Type B pancreatic cell (in vitro differentiated cells): ENCODE results near the gene RANBP3. TPM values are rescaled to one million over a fixed set of nuclear protein-coding genes. Genes with fewer than 3 reads are reported as not detected.

Source experiments
- DNase-seq: peaks from one replicate; pipeline ENCODE4 v3.0.0; 2021; ENCODE audit warnings: mixed read lengths; ENCODE audit not compliant: unreplicated experiment; ENCODE audit errors: extremely low spot score
- H3K27ac Mint-ChIP-seq: 2 replicates; pipeline ENCODE4 v1.8.0; 2021; ENCODE audit warnings: mild to moderate bottlenecking, mixed read lengths
- H3K27me3 Mint-ChIP-seq: 2 replicates; pipeline ENCODE4 v1.8.0; 2021; ENCODE audit warnings: mixed read lengths
- H3K36me3 Mint-ChIP-seq: 2 replicates; pipeline ENCODE4 v1.8.0; 2021; ENCODE audit warnings: mixed read lengths
- H3K4me1 Mint-ChIP-seq: one replicate; pipeline ENCODE4 v1.8.0; 2021; ENCODE audit warnings: mixed read lengths; ENCODE audit not compliant: unreplicated experiment
- H3K4me3 Mint-ChIP-seq: 2 replicates; pipeline ENCODE4 v1.8.0; 2021; ENCODE audit warnings: mild to moderate bottlenecking, mixed read lengths
- H3K9me3 Mint-ChIP-seq: 2 replicates; pipeline ENCODE4 v1.8.0; 2021; ENCODE audit warnings: mixed read lengths
- total RNA-seq: library from RNA; stranded (reverse); gene quantifications from 2 replicates; pipeline ENCODE4 v1.2.1, GENCODE V29; 2021; ENCODE audit warnings: low replicate concordance
- TF ChIP-seq, protein P1 (sequence below): fragments of 200-600 bp; sonication (generic); conservative IDR thresholded peaks from 2 replicates; pipeline ENCODE4 v1.5.0; 2021; ENCODE audit warnings: antibody characterized with exemption, mild to moderate bottlenecking

Gene RANBP3
- total RNA-seq, 1 donor from 2014 or later: 92.4 TPM

DNA sequence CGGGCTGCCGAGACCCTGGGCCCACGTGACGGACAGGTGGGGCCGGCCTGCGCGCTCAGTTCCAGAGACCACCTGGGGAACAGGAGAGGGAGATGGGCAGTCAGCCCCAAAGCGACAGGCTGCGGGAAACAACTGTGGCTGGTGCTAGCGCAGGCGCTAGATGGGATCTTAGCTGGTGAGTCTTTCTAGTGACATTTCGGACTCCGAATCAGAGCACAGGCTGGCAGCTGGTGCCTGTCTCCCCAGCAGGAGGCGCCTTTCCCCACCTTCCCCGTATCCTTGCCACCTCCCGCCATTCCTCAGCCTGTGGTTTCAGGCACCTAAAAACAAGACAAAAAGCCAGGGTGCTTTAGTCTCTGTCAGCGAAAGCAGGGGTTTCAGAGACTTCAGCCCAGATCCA lies 19.4 kb upstream of the RANBP3 start:
- TF ChIP-seq, protein P1, sequence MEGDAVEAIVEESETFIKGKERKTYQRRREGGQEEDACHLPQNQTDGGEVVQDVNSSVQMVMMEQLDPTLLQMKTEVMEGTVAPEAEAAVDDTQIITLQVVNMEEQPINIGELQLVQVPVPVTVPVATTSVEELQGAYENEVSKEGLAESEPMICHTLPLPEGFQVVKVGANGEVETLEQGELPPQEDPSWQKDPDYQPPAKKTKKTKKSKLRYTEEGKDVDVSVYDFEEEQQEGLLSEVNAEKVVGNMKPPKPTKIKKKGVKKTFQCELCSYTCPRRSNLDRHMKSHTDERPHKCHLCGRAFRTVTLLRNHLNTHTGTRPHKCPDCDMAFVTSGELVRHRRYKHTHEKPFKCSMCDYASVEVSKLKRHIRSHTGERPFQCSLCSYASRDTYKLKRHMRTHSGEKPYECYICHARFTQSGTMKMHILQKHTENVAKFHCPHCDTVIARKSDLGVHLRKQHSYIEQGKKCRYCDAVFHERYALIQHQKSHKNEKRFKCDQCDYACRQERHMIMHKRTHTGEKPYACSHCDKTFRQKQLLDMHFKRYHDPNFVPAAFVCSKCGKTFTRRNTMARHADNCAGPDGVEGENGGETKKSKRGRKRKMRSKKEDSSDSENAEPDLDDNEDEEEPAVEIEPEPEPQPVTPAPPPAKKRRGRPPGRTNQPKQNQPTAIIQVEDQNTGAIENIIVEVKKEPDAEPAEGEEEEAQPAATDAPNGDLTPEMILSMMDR: peak; percentile 39
- H3K4me1 Mint-ChIP-seq: peaks cover 13% of the 10 kb centered on the region
- no peak for DNase-seq
- H3K27me3 Mint-ChIP-seq: no peaks in the 10 kb centered on the region
- H3K9me3 Mint-ChIP-seq: no peaks in the 10 kb centered on the region
- H3K4me3 Mint-ChIP-seq: no peak overlapping the region
- H3K36me3 Mint-ChIP-seq: peaks cover 8% of the 10 kb centered on the region
- no peak overlapping the region for H3K27ac Mint-ChIP-seq

DNA sequence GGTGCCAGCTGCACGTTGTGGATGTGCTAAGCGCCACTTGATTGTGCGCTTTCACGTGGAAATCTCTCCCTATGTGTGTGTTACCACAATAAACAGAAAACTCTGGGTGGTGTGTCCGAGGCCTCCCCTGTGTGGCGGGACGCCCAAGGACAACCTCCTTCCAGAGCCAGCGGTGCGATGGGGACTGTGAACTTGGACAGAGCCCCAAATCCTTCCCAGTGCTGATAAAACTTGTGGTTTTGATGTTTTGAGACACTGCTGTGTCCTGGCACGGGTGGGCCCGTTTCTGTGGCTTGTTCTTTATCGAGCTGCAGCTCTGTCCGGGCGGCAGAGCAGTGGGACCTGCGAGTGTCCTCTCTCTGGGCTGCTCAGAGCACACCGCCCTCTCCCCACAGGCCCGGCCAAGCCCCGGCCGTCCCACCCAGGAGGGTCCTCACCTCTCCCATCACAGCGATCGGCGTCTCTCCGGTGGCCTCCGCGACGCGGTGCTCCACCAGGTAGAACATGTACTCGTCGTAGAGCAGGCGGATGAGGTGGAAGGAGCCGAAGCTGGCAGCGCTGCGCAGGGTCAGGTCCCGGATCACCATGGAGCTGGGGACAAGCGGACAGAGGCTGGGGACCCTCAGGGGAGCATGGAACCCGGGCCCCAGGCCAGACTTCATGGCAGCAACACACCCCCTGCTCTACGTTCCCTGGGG lies 18.8 kb upstream of the RANBP3 start:
- TF ChIP-seq, protein P1: no peak
- DNase-seq: no peak
- Mint-ChIP-seq H3K4me3 (no peak overlapping the region), H3K27ac (no peak overlapping the region), H3K4me1 (peaks cover 13% of the 10 kb centered on the region), H3K9me3 (no peaks in the 10 kb centered on the region), H3K36me3 (peaks cover 8% of the 10 kb centered on the region), H3K27me3 (no peaks in the 10 kb centered on the region)

DNA sequence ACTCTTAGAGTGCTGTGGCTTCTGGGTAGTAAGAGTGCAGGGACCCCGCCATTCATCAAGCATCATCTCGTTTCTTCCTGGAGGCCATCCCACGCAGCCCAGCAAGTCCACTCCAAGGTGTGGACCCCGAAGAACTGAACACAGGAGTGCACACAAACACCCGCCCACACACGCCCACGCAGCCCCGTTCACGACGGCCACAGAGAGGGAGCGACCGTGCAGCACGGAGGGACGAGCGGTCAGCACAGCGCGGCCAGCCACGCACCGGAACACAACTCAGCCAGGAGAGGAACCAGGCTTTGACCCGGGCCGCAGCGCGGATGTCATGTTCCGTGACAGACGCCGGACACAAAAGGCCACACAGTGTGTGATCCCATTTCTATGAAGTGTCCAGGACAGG lies 18.2 kb upstream of the RANBP3 start:
- TF ChIP-seq, protein P1: no peak
- H3K27ac Mint-ChIP-seq: no peak overlapping the region
- no peaks in the 10 kb centered on the region for H3K27me3 Mint-ChIP-seq
- H3K4me1 Mint-ChIP-seq: peaks cover 13% of the 10 kb centered on the region
- no peak overlapping the region for H3K4me3 Mint-ChIP-seq
- DNase-seq: no peak
- H3K9me3 Mint-ChIP-seq: no peaks in the 10 kb centered on the region
- peaks cover 8% of the 10 kb centered on the region for H3K36me3 Mint-ChIP-seq

DNA sequence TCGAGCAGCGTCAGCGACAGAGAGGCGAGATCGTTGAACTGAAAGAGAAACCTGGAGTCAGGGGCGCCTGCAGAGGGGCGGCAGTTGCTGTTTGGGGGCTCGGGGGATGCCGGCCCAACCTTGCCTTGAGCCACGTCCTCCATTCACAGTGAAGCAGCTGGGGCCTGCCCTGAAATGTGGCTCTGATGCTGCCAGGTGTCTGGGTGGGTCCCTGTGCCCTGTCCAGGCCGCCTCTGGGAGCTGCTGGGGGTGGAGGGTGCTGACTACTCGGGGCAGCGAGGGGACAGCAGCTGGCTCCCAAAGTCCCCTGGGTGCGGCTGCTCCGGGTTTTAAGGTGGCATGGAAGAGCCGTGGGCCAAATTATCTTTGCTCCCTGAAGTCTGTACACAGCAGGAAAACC lies 17.7 kb upstream of the RANBP3 start:
- peaks cover 13% of the 10 kb centered on the region for H3K4me1 Mint-ChIP-seq
- no peak overlapping the region for H3K27ac Mint-ChIP-seq
- no peak overlapping the region for H3K4me3 Mint-ChIP-seq
- H3K36me3 Mint-ChIP-seq: peaks cover 7% of the 10 kb centered on the region
- DNase-seq: no peak
- no peaks in the 10 kb centered on the region for H3K27me3 Mint-ChIP-seq
- H3K9me3 Mint-ChIP-seq: no peaks in the 10 kb centered on the region
- TF ChIP-seq, protein P1: no peak

DNA sequence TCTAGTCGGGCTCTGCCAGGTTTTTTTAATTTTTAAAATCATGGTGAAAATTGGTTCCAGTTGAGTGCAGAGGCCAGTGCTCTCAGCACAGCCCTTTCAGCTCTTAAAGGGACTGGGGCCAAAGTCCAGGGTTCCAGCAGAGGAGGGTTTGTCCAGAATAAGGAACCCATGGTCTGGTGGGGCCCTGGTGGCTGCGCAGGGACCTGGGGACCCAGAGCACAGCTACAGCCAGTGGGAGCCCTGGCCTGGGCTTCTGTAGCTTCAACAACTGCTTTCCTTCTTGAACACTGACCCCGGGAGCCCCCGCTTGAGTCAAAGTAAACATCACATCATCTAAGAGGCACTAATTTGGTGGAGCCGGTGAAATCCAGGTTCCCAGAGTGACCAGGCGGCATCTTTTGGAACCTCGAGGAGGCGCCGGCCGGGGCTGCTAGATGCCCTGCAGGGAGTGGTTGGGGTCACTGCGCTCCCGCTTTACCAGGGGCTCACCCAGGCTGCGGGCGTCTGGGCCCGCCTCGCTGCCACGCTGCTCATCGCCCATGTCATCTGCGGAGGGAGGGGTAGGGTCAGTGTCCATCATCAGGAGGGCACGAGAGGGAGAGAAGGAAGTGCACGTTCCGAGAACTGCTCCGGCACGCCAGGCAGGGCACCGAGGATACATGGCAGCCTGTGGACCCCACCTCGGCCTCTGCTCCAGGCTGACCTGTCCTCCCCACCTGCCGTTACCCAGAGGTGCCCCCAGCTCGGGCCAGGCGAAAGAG lies 16.6 kb upstream of the RANBP3 start:
- peaks cover 19% of the 10 kb centered on the region for H3K4me1 Mint-ChIP-seq
- peaks cover 3% of the 10 kb centered on the region for H3K36me3 Mint-ChIP-seq
- TF ChIP-seq, protein P1: no peak

More for the DNA sequence above, 16.6 kb upstream of the RANBP3 start:
- Mint-ChIP-seq H3K9me3 (no peaks in the 10 kb centered on the region), H3K4me3 (no peak overlapping the region), H3K27ac (no peak overlapping the region), H3K27me3 (no peaks in the 10 kb centered on the region)
- no peak for DNase-seq
